Panc1 (cell line): ENCODE data around the gene SLC7A14. TPM values are rescaled to one million over a fixed set of nuclear protein-coding genes. Genes with fewer than 3 reads are reported as not detected.
"Not testable (repeated sequence)": the region's sequence is repeated elsewhere in the genome, so short reads cannot be mapped to it uniquely, and the experiment has no call there.

ENCODE experiments used
- ATAC-seq: fragments of 200-7000 bp; cut with Tn5 transposase; 2 replicates; pipeline ENCODE4 v1.9.1; 2020; ENCODE audit warnings: mild to moderate bottlenecking, moderate library complexity
- BruUV-seq: library from RNA; stranded (reverse); fragments of 400-500 nt; replicated peaks from 2 replicates; lab custom pipeline; 2021; lab: Mats Ljungman, UMichigan
- CTCF ChIA-PET: fragments of 300-600 bp; sonication (Branson Sonifier 250); formaldehyde crosslinking; loops from one replicate; lab custom pipeline; 2022; ENCODE audit warnings: antibody characterized with exemption; lab: Charles Lee
- POLR2A ChIA-PET: fragments of 300-600 bp; sonication (Branson Sonifier 250); formaldehyde crosslinking; loops from one replicate; lab custom pipeline; 2022; ENCODE audit warnings: antibody characterized with exemption; lab: Charles Lee
- DNase-seq: peaks from one replicate; pipeline ENCODE4 v3.0.0-alpha.2; 2010; ENCODE audit warnings: low read depth, low spot score
- H3K27ac ChIP-seq: 2 replicates; pipeline ENCODE4 v1.5.1; 2011; ENCODE audit warnings: mild to moderate bottlenecking, low read length, inconsistent platforms
- H3K27me3 ChIP-seq: fragments of 200-500 bp; sonication (Bioruptor generic); 2 replicates; pipeline ENCODE4 v1.6.0; 2014; ENCODE audit warnings: low read length, inconsistent platforms; ENCODE audit not compliant: control insufficient read depth, insufficient read depth
- H3K36me3 ChIP-seq: fragments of 200-500 bp; sonication (Bioruptor generic); 2 replicates; pipeline ENCODE4 v1.5.1; 2014; ENCODE audit warnings: inconsistent platforms, mild to moderate bottlenecking, low read length, moderate library complexity; ENCODE audit not compliant: control insufficient read depth, insufficient read depth
- H3K4me1 ChIP-seq: 2 replicates; pipeline ENCODE4 v1.5.1; 2011; ENCODE audit warnings: inconsistent platforms, mild to moderate bottlenecking, low read length, moderate library complexity; ENCODE audit not compliant: control insufficient read depth, insufficient read depth
- H3K4me3 ChIP-seq, 2 experiments: 2 replicates each; pipeline ENCODE4 v1.5.1; 2011 to 2012; ENCODE audit warnings: low read depth in 2 of 2, low read length in 2 of 2, mild to moderate bottlenecking in 2 of 2, inconsistent platforms in 1 of 2, moderate library complexity in 1 of 2
- H3K9me3 ChIP-seq: fragments of 200-500 bp; sonication (Bioruptor generic); 2 replicates; pipeline ENCODE4 v1.5.1; 2014; ENCODE audit warnings: low read depth, mild to moderate bottlenecking, inconsistent platforms, low read length, moderate library complexity; ENCODE audit not compliant: control insufficient read depth, insufficient read depth
- CTCF ChIP-seq: fragments of 450-650 bp; IDR thresholded peaks from 2 replicates; pipeline ENCODE4 v1.5.1; 2017; ENCODE audit warnings: mild to moderate bottlenecking
- POLR2AphosphoS5 ChIP-seq: IDR thresholded peaks from 2 replicates; pipeline ENCODE4 v1.6.1; 2012; ENCODE audit warnings: mild to moderate bottlenecking, low read depth, low read length, moderate library complexity
- REST ChIP-seq, 2 experiments: IDR thresholded peaks; 2 replicates each; pipeline ENCODE4 v1.6.1; 2011 to 2012; ENCODE audit warnings: low read depth in 2 of 2, control low read depth in 1 of 2, low read length in 1 of 2, mild to moderate bottlenecking in 1 of 2, moderate library complexity in 1 of 2; ENCODE audit not compliant: insufficient read depth in 1 of 2
- SIN3A ChIP-seq: IDR thresholded peaks from 2 replicates; pipeline ENCODE4 v1.6.1; 2012; ENCODE audit warnings: low read depth, mild to moderate bottlenecking, low read length, moderate library complexity, borderline replicate concordance; ENCODE audit not compliant: insufficient read depth
- TCF7L2 ChIP-seq: IDR thresholded peaks from 2 replicates; pipeline ENCODE4 v1.6.1; 2011; ENCODE audit warnings: mild to moderate bottlenecking, low read depth, low read length, inconsistent platforms
- in situ Hi-C: cut with HindIII; loops from 2 replicates; pipeline ENCODE4 v1.10.0; 2016; ENCODE audit warnings: low sequenced_read_pairs, low pct_unique_long_range_greater_than_20kb
- intact Hi-C: fragments of 100-400 bp; cut with micrococcal nuclease; formaldehyde crosslinking; loops from one replicate; pipeline ENCODE4 v1.10.0; 2022; ENCODE audit not compliant: unreplicated experiment
- total RNA-seq: library from RNA; stranded (reverse); gene quantifications from one replicate; pipeline ENCODE4 v1.2.1, GENCODE V29; 2021; ENCODE audit not compliant: unreplicated experiment

SLC7A14 gene
- total RNA-seq, 1 experiment from 2014 or later = not detected

GRCh38 chr3:170572665-170573253, 13.1 kb downstream of the SLC7A14 start:
- no peaks in the 10 kb centered on the region for H3K27me3 ChIP-seq
- H3K36me3 ChIP-seq = no peaks in the 10 kb centered on the region
- H3K4me3 ChIP-seq = no peak overlapping the region
- CTCF ChIA-PET = no interaction called here
- no peaks in the 10 kb centered on the region for H3K9me3 ChIP-seq
- in situ Hi-C loops = no loop called here
- ATAC-seq = no peak
- no peak for DNase-seq
- intact Hi-C loops = no loop called here
- H3K4me1 ChIP-seq = no peaks in the 10 kb centered on the region
- TF ChIP-seq TCF7L2 (no peak), SIN3A (no peak), REST (IDR thresholded peaks at IDR 0.05; ENCODE audit: insufficient read depth in 1 of 2, low read depth in 2 of 2, low read length in 1 of 2) (no peak), CTCF (no peak), POLR2AphosphoS5 (no peak)
- BruUV-seq = no TSS peak
- no peak overlapping the region for H3K27ac ChIP-seq
- POLR2A ChIA-PET = no interaction called here

GRCh38 chr3:170567598-170567997, 18.3 kb downstream of the SLC7A14 start:
- CTCF ChIA-PET, H3K27me3 ChIP-seq, ATAC-seq: not testable (repeated sequence)

GRCh38 chr3:170566413-170566812, 19.5 kb downstream of the SLC7A14 start:
- no peak for ATAC-seq
- Histone ChIP-seq H3K27ac (no peak overlapping the region), H3K4me3 (no peak overlapping the region), H3K27me3 (no peaks in the 10 kb centered on the region), H3K4me1 (no peaks in the 10 kb centered on the region), H3K36me3 (no peaks in the 10 kb centered on the region), H3K9me3 (no peaks in the 10 kb centered on the region)
- DNase-seq = no peak
- BruUV-seq = no TSS peak
- ChIA-PET POLR2A (no interaction called here), CTCF (no interaction called here)
- in situ Hi-C loops = no loop called here
- TF ChIP-seq REST (IDR thresholded peaks at IDR 0.05; ENCODE audit: insufficient read depth in 1 of 2, low read depth in 2 of 2, low read length in 1 of 2) (no peak), CTCF (no peak), POLR2AphosphoS5 (no peak), SIN3A (no peak), TCF7L2 (no peak)
- intact Hi-C loops = no loop called here

More at GRCh38 chr3:170567598-170567997, 18.3 kb downstream of the SLC7A14 start:
- H3K36me3 ChIP-seq, H3K4me3 ChIP-seq, H3K4me1 ChIP-seq, POLR2A ChIA-PET, H3K9me3 ChIP-seq, intact Hi-C loops, in situ Hi-C loops, H3K27ac ChIP-seq, DNase-seq, BruUV-seq: not testable (repeated sequence)
